HepG2 (cell line): Measurements from ENCODE around the gene ADRM1. TPM values are rescaled to one million over a fixed set of nuclear protein-coding genes. Genes with fewer than 3 reads are reported as not detected.

ENCODE experiments used
- ATF2 ChIP-seq: sonication (generic); formaldehyde crosslinking; IDR thresholded peaks from 2 replicates; pipeline ENCODE4 v1.4.0; 2020; ENCODE audit warnings: missing genetic modification reagents
- ESRRA ChIP-seq: sonication (generic); formaldehyde crosslinking; IDR thresholded peaks from 2 replicates; pipeline ENCODE4 v1.5.1; 2020; ENCODE audit warnings: mild to moderate bottlenecking, low read depth, missing genetic modification reagents
- HNRNPUL1 ChIP-seq: fragments of 200-400 bp; formaldehyde crosslinking; IDR thresholded peaks from 2 replicates; pipeline ENCODE4 v1.6.1; 2017; ENCODE audit warnings: low read depth, mild to moderate bottlenecking, low read length, moderate library complexity
- IKZF1 ChIP-seq: fragments of 450-650 bp; IDR thresholded peaks from 2 replicates; pipeline ENCODE4 v1.7.1; 2016
- IRX3 ChIP-seq: sonication (generic); formaldehyde crosslinking; IDR thresholded peaks from 2 replicates; pipeline ENCODE4 v1.8.1; 2023; ENCODE audit warnings: mild to moderate bottlenecking, low read depth, missing genetic modification reagents, borderline replicate concordance
- MAZ ChIP-seq, 2 experiments: sonication (generic) in 1 of 2; formaldehyde crosslinking in 1 of 2; IDR thresholded peaks; 2 replicates each; pipeline versions ENCODE4 v1.5.0 to v1.6.1; 2012 to 2020; ENCODE audit warnings: low read depth in 2 of 2, mild to moderate bottlenecking in 2 of 2, borderline replicate concordance in 1 of 2, improper control_type of control experiment in 1 of 2, low read length in 1 of 2, missing genetic modification reagents in 1 of 2, moderate library complexity in 1 of 2
- MYC ChIP-seq: sonication (generic); formaldehyde crosslinking; IDR thresholded peaks from 2 replicates; pipeline ENCODE4 v1.9.0; 2021; ENCODE audit warnings: missing genetic modification reagents, borderline replicate concordance
- NRL ChIP-seq: sonication (generic); formaldehyde crosslinking; IDR thresholded peaks from 2 replicates; pipeline ENCODE4 v1.5.0; 2020; ENCODE audit warnings: missing genetic modification reagents, mild to moderate bottlenecking, moderate library complexity, borderline replicate concordance
- SALL2 ChIP-seq: sonication (generic); formaldehyde crosslinking; IDR thresholded peaks from 2 replicates; pipeline ENCODE4 v1.8.1; 2023; ENCODE audit warnings: mild to moderate bottlenecking, missing genetic modification reagents, inconsistent platforms
- SP2 ChIP-seq: sonication (generic); formaldehyde crosslinking; IDR thresholded peaks from 2 replicates; pipeline ENCODE4 v1.5.1; 2020; ENCODE audit warnings: mild to moderate bottlenecking, missing genetic modification reagents
- ZNF101 ChIP-seq: sonication (generic); formaldehyde crosslinking; IDR thresholded peaks from 2 replicates; pipeline ENCODE4 v1.4.0; 2020; ENCODE audit warnings: mild to moderate bottlenecking, low read depth, missing genetic modification reagents, borderline replicate concordance
- ZNF317 ChIP-seq: sonication (generic); formaldehyde crosslinking; IDR thresholded peaks from 2 replicates; pipeline ENCODE4 v1.5.0; 2020; ENCODE audit warnings: mild to moderate bottlenecking, missing genetic modification reagents
- ZNF331 ChIP-seq: sonication (generic); formaldehyde crosslinking; IDR thresholded peaks from 2 replicates; pipeline ENCODE4 v1.4.0; 2020; ENCODE audit warnings: missing genetic modification reagents
- ZNF501 ChIP-seq: sonication (generic); formaldehyde crosslinking; IDR thresholded peaks from 2 replicates; pipeline ENCODE4 v1.5.1; 2020; ENCODE audit warnings: mild to moderate bottlenecking, moderate library complexity, missing genetic modification reagents
- ZNF550 ChIP-seq: sonication (generic); formaldehyde crosslinking; IDR thresholded peaks from 2 replicates; pipeline ENCODE4 v1.4.0; 2020; ENCODE audit warnings: mild to moderate bottlenecking, missing genetic modification reagents, borderline replicate concordance
- ZSCAN22 ChIP-seq: sonication (generic); formaldehyde crosslinking; IDR thresholded peaks from 2 replicates; pipeline ENCODE4 v1.4.0; 2020; ENCODE audit warnings: mild to moderate bottlenecking, missing genetic modification reagents
- ZSCAN5A ChIP-seq: sonication (generic); formaldehyde crosslinking; IDR thresholded peaks from 2 replicates; pipeline ENCODE4 v1.8.0; 2022; ENCODE audit warnings: mild to moderate bottlenecking, missing genetic modification reagents, borderline replicate concordance
- polyA plus RNA-seq, 8 experiments: library from polyadenylated mRNA; depleted of rRNA in 3 of 8; stranded (reverse) in 7 of 8; unstranded in 1 of 8; fragments of >200 nt; fragmentation: Illumina TruSeq in 4 of 8; extraction: Trizol in 4 of 8; gene quantifications; 2 replicates each; pipeline versions ENCODE4 v1.2.1 to v1.2.3, GENCODE V29; 2011 to 2016; ENCODE audit warnings: low read depth in 4 of 8, missing spikeins in 1 of 8, mixed read lengths in 1 of 8; ENCODE audit not compliant: insufficient read depth in 1 of 8
- total RNA-seq, 5 experiments: library from RNA; depleted of rRNA; stranded (reverse); fragments of >200 nt; fragmentation: Illumina TruSeq; extraction: Trizol; gene quantifications; 2 replicates each; pipeline ENCODE4 v1.2.3, GENCODE V29; 2016; ENCODE audit warnings: low read depth in 1 of 5
- TF ChIP-seq, protein P1 (sequence below): sonication (generic); formaldehyde crosslinking; IDR thresholded peaks from 2 replicates; pipeline ENCODE4 v1.4.0; 2020; ENCODE audit warnings: missing genetic modification reagents, low read depth, mild to moderate bottlenecking, borderline replicate concordance
- TF ChIP-seq, protein P2 (sequence below): sonication (generic); formaldehyde crosslinking; IDR thresholded peaks from 2 replicates; pipeline ENCODE4 v1.4.0; 2020; ENCODE audit warnings: missing genetic modification reagents, borderline replicate concordance
- TF ChIP-seq, protein P3 (sequence below): IDR thresholded peaks from 2 replicates; pipeline ENCODE4 v1.6.1; 2016

Gene ADRM1
- total and polyA plus RNA-seq, 2 of the 13 experiments (the other 11 are each of a cell fraction or from before 2014, with no cell fraction given) = 92.9 to 154 TPM

- TF ChIP-seq ZNF501 (CRISPR knock-in tag) (0 out of 2 replicates have a peak, but pooled peaks have one; percentile 39), IKZF1 (no peak), ZNF101 (CRISPR knock-in tag) (0 out of 2 replicates have a peak, but pooled peaks have one; percentile 54), IRX3 (CRISPR knock-in tag) (no peak), ZSCAN22 (CRISPR knock-in tag) (peak; percentile 65; the same call in 1 of the 2 replicates), NRL (CRISPR knock-in tag) (no peak; the same call in 1 of the 2 replicates), ZNF317 (peak; percentile 92), HNRNPUL1 (no peak), ZNF550 (CRISPR knock-in tag) (no peak), MYC (CRISPR knock-in tag) (peak; percentile 90), SALL2 (CRISPR knock-in tag) (peak; percentile 90; the same call in 1 of the 2 replicates), ATF2 (CRISPR knock-in tag) (peak; percentile 96), SP2 (CRISPR knock-in tag) (peak; percentile 45; the same call in 1 of the 2 replicates), ESRRA (CRISPR knock-in tag) (peak; percentile 93), ZSCAN5A (CRISPR knock-in tag) (peak; percentile 14; the same call in 1 of the 2 replicates), ZNF331 (CRISPR knock-in tag) (peak; percentile 97), MAZ (IDR thresholded peaks at IDR 0.05; ENCODE audit: borderline replicate concordance, low read depth, low read length) (peak; percentile 80), MAZ (CRISPR knock-in tag; IDR thresholded peaks at IDR 0.05; ENCODE audit: low read depth) (peak; percentile 93)
- TF ChIP-seq, protein P1, sequence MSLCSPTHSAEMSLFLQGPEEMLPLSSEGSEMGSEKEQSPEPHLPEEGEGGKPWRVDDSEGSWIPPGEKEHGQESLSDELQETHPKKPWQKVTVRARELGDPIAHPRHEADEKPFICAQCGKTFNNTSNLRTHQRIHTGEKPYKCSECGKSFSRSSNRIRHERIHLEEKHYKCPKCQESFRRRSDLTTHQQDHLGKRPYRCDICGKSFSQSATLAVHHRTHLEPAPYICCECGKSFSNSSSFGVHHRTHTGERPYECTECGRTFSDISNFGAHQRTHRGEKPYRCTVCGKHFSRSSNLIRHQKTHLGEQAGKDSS = peak; percentile 97
- TF ChIP-seq, protein P2, sequence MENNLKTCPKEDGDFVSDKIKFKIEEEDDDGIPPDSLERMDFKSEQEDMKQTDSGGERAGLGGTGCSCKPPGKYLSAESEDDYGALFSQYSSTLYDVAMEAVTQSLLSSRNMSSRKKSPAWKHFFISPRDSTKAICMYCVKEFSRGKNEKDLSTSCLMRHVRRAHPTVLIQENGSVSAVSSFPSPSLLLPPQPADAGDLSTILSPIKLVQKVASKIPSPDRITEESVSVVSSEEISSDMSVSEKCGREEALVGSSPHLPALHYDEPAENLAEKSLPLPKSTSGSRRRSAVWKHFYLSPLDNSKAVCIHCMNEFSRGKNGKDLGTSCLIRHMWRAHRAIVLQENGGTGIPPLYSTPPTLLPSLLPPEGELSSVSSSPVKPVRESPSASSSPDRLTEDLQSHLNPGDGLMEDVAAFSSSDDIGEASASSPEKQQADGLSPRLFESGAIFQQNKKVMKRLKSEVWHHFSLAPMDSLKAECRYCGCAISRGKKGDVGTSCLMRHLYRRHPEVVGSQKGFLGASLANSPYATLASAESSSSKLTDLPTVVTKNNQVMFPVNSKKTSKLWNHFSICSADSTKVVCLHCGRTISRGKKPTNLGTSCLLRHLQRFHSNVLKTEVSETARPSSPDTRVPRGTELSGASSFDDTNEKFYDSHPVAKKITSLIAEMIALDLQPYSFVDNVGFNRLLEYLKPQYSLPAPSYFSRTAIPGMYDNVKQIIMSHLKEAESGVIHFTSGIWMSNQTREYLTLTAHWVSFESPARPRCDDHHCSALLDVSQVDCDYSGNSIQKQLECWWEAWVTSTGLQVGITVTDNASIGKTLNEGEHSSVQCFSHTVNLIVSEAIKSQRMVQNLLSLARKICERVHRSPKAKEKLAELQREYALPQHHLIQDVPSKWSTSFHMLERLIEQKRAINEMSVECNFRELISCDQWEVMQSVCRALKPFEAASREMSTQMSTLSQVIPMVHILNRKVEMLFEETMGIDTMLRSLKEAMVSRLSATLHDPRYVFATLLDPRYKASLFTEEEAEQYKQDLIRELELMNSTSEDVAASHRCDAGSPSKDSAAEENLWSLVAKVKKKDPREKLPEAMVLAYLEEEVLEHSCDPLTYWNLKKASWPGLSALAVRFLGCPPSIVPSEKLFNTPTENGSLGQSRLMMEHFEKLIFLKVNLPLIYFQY = peak; percentile 93
- TF ChIP-seq, protein P3, sequence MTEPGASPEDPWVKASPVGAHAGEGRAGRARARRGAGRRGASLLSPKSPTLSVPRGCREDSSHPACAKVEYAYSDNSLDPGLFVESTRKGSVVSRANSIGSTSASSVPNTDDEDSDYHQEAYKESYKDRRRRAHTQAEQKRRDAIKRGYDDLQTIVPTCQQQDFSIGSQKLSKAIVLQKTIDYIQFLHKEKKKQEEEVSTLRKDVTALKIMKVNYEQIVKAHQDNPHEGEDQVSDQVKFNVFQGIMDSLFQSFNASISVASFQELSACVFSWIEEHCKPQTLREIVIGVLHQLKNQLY (CRISPR knock-in tag) = peak; percentile 75
Observed at GRCh38 chr20:62301773-62302340, 940 bp upstream of the ADRM1 start (continued).
